Activated naive CD4-positive, alpha-beta T cell treated with anti-CD3 and anti-CD28 coated beads, Interleukin-2, amount 10 ng/mL, durations not matched to agents 7 days and 5 days (primary cell): ENCODE data around the gene UGDH.

Source experiments
- CTCF ChIA-PET: fragments of 350-600 bp; sonication (Branson Sonifier 250); formaldehyde crosslinking; loops from one replicate; lab custom pipeline; 2021; ENCODE audit warnings: antibody characterized with exemption; lab: Charles Lee
- DNase-seq: peaks from one replicate; pipeline ENCODE4 v3.0.0-alpha.2; 2020
- H3K27ac Mint-ChIP-seq: one replicate; pipeline ENCODE4 v1.8.0; 2021; ENCODE audit warnings: mild to moderate bottlenecking, moderate library complexity, mixed read lengths
- H3K27me3 Mint-ChIP-seq: one replicate; pipeline ENCODE4 v1.8.0; 2021; ENCODE audit warnings: mild to moderate bottlenecking, mixed read lengths
- H3K36me3 Mint-ChIP-seq: one replicate; pipeline ENCODE4 v1.8.0; 2021; ENCODE audit warnings: mixed read lengths
- H3K4me1 Mint-ChIP-seq: one replicate; pipeline ENCODE4 v1.8.0; 2021; ENCODE audit warnings: mixed read lengths
- H3K4me3 Mint-ChIP-seq: one replicate; pipeline ENCODE4 v1.8.0; 2021; ENCODE audit warnings: mild to moderate bottlenecking, moderate library complexity, mixed read lengths
- H3K9me3 Mint-ChIP-seq: one replicate; pipeline ENCODE4 v1.8.0; 2021; ENCODE audit warnings: mixed read lengths

Gene UGDH

DNA sequence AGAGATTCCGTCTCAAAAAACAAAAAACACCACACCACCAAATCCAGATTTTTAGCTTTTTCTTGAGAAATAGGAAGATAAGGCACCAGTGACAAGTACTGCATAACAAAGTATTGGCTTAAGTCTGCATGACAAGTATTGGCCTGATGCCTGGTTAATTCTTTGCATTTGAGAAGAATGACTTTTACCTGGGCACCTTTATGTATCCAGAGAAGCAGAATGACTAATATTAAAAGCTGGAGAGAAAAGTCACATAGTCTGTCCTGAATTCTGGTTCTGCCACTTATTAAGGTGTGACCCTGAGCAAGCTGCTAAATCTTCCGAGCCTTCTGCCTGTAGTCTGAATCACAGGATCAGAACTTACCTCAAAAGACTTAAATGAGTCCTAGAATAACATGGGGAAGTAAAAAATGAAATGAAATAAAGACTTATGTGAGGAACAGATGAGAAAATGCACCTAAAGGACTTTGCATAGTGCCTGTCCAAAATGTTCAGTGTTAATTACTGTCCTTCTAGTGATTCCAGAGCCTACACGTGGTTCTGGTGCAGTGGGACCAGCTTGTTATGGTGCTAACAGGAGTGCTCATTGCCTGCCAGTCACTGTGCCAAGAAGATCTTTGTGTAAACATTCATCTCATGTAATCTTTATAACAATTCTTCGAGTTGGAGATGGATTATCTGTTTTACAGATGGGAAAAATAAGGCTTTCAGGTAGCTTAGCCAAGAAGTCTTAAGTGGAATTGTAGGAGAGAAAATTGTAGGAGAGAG, 31.6 kb downstream of the UGDH start:
- H3K27ac Mint-ChIP-seq, result no peak overlapping the region

GRCh38 chr4:39494354-39494753, 32.9 kb downstream of the UGDH start:
- no peak for DNase-seq
- no peaks in the 10 kb centered on the region for H3K4me1 Mint-ChIP-seq
- H3K4me3 Mint-ChIP-seq, result no peak overlapping the region
- CTCF ChIA-PET, result no interaction called here
- H3K36me3 Mint-ChIP-seq, result peaks cover 4% of the 10 kb centered on the region
- H3K9me3 Mint-ChIP-seq, result no peaks in the 10 kb centered on the region
- H3K27ac Mint-ChIP-seq, result no peak overlapping the region
- H3K27me3 Mint-ChIP-seq, result no peaks in the 10 kb centered on the region

More for the DNA sequence above, 31.6 kb downstream of the UGDH start:
- no peaks in the 10 kb centered on the region for H3K4me1 Mint-ChIP-seq
- no peaks in the 10 kb centered on the region for H3K27me3 Mint-ChIP-seq
- no peaks in the 10 kb centered on the region for H3K9me3 Mint-ChIP-seq
- DNase-seq, result no peak
- CTCF ChIA-PET, result no interaction called here
- H3K4me3 Mint-ChIP-seq, result no peak overlapping the region
- H3K36me3 Mint-ChIP-seq, result peaks cover 6% of the 10 kb centered on the region

DNA sequence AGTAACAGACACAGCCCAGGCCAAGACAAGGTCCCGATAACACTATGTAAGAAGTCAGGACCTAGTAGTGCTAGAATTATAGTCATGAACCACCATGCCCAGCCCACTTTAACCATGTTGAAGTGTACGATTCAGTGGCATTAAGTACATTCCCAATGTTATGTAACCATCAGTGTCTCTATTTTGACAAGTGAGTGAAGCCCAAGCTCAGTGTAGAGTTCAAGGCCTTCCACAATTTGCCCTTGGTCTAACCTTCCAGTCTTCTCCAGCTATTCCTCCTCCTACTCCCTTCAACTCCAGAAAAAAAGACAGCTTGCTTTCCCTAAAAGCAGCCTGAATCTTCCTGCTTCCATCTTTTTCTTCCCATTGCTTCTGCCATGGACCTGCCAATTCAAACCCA, 36.9 kb downstream of the UGDH start:
- Mint-ChIP-seq H3K36me3 (no peaks in the 10 kb centered on the region), H3K27me3 (no peaks in the 10 kb centered on the region), H3K4me3 (no peak overlapping the region), H3K27ac (no peak overlapping the region), H3K9me3 (no peaks in the 10 kb centered on the region), H3K4me1 (no peaks in the 10 kb centered on the region)
- CTCF ChIA-PET, result no interaction called here
- DNase-seq, result no peak

DNA sequence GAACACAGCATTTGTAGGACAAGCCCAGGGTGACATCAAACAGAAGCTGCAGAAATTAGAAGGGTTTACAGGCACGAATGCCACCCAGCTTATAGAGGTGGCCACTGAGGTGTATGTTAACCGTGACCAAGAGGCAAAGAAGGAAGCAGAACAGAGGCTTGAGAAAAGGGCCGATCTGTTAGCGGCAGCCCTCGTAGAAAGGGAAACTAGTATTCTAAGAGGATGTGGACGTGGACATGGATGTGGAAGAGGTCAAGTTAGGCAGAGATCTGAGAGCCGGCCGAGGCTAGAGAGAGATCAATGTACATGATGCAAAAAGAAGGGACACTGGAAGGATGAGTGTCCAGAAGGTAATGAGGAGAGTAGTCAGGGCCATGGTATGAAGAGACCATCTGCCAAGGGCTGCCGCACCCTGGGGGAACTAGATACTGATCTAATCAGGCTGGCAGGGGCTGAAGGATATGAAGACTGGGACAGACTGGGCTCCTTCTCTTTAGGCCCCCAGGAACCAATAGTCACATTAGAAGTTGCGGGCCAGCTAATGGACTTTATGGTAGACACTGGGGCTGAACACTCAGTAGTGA, 40.9 kb downstream of the UGDH start:
- no peaks in the 10 kb centered on the region for H3K36me3 Mint-ChIP-seq
- no peak for DNase-seq
- H3K9me3 Mint-ChIP-seq, result no peaks in the 10 kb centered on the region
- H3K4me1 Mint-ChIP-seq, result no peaks in the 10 kb centered on the region
- CTCF ChIA-PET, result no interaction called here
- no peaks in the 10 kb centered on the region for H3K27me3 Mint-ChIP-seq
- H3K4me3 Mint-ChIP-seq, result no peak overlapping the region
- H3K27ac Mint-ChIP-seq, result no peak overlapping the region

GRCh38 chr4:39484582-39485272, 42.5 kb downstream of the UGDH start:
- H3K27ac Mint-ChIP-seq, result no peak overlapping the region
- no peaks in the 10 kb centered on the region for H3K4me1 Mint-ChIP-seq
- H3K36me3 Mint-ChIP-seq, result no peaks in the 10 kb centered on the region
- H3K4me3 Mint-ChIP-seq, result no peak overlapping the region
- H3K9me3 Mint-ChIP-seq, result no peaks in the 10 kb centered on the region
- no peak for DNase-seq
- no peaks in the 10 kb centered on the region for H3K27me3 Mint-ChIP-seq
- CTCF ChIA-PET, result no interaction called here

GRCh38 chr4:39480902-39481695, 46.1 kb downstream of the UGDH start:
- H3K9me3 Mint-ChIP-seq, result no peaks in the 10 kb centered on the region
- H3K27me3 Mint-ChIP-seq, result no peaks in the 10 kb centered on the region
- CTCF ChIA-PET, result no interaction called here
- peaks cover 5% of the 10 kb centered on the region for H3K36me3 Mint-ChIP-seq
- no peak overlapping the region for H3K27ac Mint-ChIP-seq
- no peaks in the 10 kb centered on the region for H3K4me1 Mint-ChIP-seq
- DNase-seq, result no peak
- H3K4me3 Mint-ChIP-seq, result no peak overlapping the region

- no peak overlapping the region for H3K27ac Mint-ChIP-seq
- H3K9me3 Mint-ChIP-seq, result no peaks in the 10 kb centered on the region
- CTCF ChIA-PET, result interaction anchor here (0.8 kb wide), 1 partner anchor 278 kb away, joined by 4 read pairs; no protein-coding TSS in a partner anchor
- no peak overlapping the region for H3K4me3 Mint-ChIP-seq
- peaks cover 5% of the 10 kb centered on the region for H3K36me3 Mint-ChIP-seq
- DNase-seq, result no peak
- H3K4me1 Mint-ChIP-seq, result no peaks in the 10 kb centered on the region
- H3K27me3 Mint-ChIP-seq, result no peaks in the 10 kb centered on the region
Measured at GRCh38 chr4:39480251-39480650, 47.0 kb downstream of the UGDH start.

DNA sequence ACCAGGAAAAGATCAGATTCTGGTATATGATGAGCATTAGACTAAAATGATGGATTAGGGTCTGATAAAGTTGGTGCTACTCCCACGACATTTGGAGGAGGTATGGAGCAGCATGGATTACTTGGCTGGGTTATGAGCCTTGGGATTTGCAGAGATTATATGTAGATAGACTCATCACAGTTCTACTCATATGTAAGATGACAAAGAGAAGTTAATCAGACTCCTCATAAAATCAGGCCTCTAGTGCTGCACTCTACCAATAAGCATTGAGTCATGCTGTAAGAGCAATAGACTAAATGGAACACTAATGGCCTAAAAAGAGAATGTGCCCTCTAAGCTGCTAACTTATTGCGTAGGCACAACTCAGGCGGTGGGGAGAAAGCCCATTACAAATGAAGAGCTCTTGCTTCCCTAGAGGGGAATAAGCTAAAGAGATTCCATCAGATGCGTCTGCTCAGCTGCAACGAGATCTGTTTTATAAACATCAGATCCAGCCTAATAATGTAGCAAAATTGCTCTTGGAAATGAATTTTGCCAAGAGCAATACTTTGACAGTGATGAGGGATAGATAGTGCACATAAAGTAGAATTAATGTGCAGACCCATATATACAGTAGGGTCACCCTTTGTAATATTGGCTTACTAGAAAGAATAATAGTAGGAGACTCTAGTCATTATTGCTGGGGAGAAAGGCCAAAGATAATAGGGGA, 50.9 kb downstream of the UGDH start:
- DNase-seq, result no peak
- Mint-ChIP-seq H3K4me1 (no peaks in the 10 kb centered on the region), H3K27me3 (no peaks in the 10 kb centered on the region), H3K27ac (no peak overlapping the region), H3K9me3 (no peaks in the 10 kb centered on the region), H3K36me3 (peaks cover 7% of the 10 kb centered on the region), H3K4me3 (no peak overlapping the region)
- CTCF ChIA-PET, result no interaction called here

DNA sequence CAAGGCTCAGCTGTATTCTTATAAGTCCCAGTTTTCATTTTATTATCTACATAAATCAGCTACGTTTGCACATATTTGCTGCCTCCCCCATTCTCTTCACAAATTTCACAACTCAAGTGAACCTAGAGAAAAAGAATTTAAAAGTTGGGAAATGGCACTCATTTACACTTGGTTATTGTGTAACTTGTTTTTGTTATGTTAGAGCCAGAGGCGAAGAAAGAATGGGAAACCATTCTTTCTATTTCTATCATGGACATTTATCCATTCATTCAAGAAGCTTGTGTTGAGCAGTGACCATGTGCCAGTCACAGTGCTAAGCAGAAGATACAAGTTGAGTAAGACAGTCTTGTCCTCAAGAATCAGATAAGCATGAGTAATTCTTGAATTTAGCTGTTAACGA, 54.8 kb downstream of the UGDH start:
- Mint-ChIP-seq H3K27ac (no peak overlapping the region), H3K36me3 (peaks cover 11% of the 10 kb centered on the region), H3K27me3 (no peaks in the 10 kb centered on the region), H3K4me3 (no peak overlapping the region), H3K4me1 (peaks cover 6% of the 10 kb centered on the region), H3K9me3 (no peaks in the 10 kb centered on the region)
- no peak for DNase-seq
- CTCF ChIA-PET, result no interaction called here

DNA sequence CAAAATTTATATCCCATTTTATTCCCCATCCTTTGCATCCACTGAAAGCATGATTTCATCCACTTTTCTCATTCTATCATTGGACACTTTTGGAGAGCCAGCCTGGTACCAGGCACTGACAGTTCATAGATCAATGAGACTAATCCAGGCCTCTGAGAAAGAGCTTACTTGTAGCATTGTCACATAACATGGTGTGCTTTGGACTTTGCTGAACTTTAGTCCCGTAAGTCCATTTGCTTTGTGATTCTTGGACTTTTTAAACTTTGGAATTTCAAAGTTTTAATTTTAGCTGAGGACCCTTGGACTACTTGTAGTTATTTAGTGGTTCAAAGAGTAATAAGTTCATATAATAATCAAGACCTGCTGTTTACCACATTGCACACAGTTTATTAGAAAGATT, 56.8 kb downstream of the UGDH start:
- no peak overlapping the region for H3K4me3 Mint-ChIP-seq
- no peaks in the 10 kb centered on the region for H3K9me3 Mint-ChIP-seq
- no peaks in the 10 kb centered on the region for H3K27me3 Mint-ChIP-seq
- CTCF ChIA-PET, result interaction anchor here (0.7 to 1.8 kb wide), 2 partner anchors 10 to 22 kb away, joined by 4 to 5 read pairs; no protein-coding TSS in a partner anchor
- H3K4me1 Mint-ChIP-seq, result peaks cover 6% of the 10 kb centered on the region
- DNase-seq, result no peak
- peaks cover 6% of the 10 kb centered on the region for H3K36me3 Mint-ChIP-seq
- no peak overlapping the region for H3K27ac Mint-ChIP-seq

GRCh38 chr4:39469429-39470077, 57.7 kb downstream of the UGDH start:
- H3K9me3 Mint-ChIP-seq, result no peaks in the 10 kb centered on the region
- DNase-seq, result peak; percentile 36
- peaks cover 6% of the 10 kb centered on the region for H3K4me1 Mint-ChIP-seq
- H3K36me3 Mint-ChIP-seq, result peaks cover 9% of the 10 kb centered on the region
- no peak overlapping the region for H3K27ac Mint-ChIP-seq
- no peak overlapping the region for H3K4me3 Mint-ChIP-seq
- CTCF ChIA-PET, result interaction anchor here (0.6 to 1.8 kb wide), 19 partner anchors 9 to 856 kb away, joined by 3 to 14 read pairs (median 3); partner anchors contain the start of genes PDS5A, RFC1 and SMIM14
- H3K27me3 Mint-ChIP-seq, result no peaks in the 10 kb centered on the region

- H3K4me3 Mint-ChIP-seq, result no peak overlapping the region
- CTCF ChIA-PET, result no interaction called here
- H3K36me3 Mint-ChIP-seq, result peaks cover 13% of the 10 kb centered on the region
Measured at GRCh38 chr4:39467464-39467863, 59.8 kb downstream of the UGDH start.

DNA sequence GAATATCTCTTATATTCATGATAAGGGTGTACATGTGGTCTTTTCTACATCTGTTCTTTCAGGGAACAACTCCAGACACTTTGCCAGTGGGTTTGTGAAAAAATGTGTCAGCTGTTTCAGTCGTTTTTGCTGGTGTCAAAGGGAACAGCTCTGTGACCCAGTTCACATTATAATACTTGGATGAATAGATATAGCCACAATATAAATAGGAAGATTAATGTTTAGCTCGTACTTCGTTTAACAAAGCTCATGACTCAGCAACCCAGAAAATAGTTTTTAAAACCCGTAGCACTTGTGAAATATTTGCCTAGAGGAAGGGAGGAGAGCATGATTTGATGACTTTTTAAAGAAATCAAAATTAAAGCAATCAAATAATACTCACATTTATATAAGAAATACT, 60.5 kb downstream of the UGDH start:
- H3K36me3 Mint-ChIP-seq, result peaks cover 13% of the 10 kb centered on the region
- H3K4me1 Mint-ChIP-seq, result peaks cover 6% of the 10 kb centered on the region
- no peaks in the 10 kb centered on the region for H3K27me3 Mint-ChIP-seq
- H3K9me3 Mint-ChIP-seq, result no peaks in the 10 kb centered on the region
- DNase-seq, result no peak
- H3K27ac Mint-ChIP-seq, result no peak overlapping the region
- H3K4me3 Mint-ChIP-seq, result no peak overlapping the region
- CTCF ChIA-PET, result no interaction called here

More at GRCh38 chr4:39467464-39467863, 59.8 kb downstream of the UGDH start:
- DNase-seq, result no peak
- Mint-ChIP-seq H3K4me1 (peaks cover 6% of the 10 kb centered on the region), H3K27me3 (no peaks in the 10 kb centered on the region), H3K9me3 (no peaks in the 10 kb centered on the region), H3K27ac (peak overlapping the region; percentile 45)
